Parathyroid adenoma (tissue), 2 donors: ENCODE data around the gene OPHN1.

Experiments
- H2AFZ ChIP-seq: fragments of 300-600 bp; sonication (generic); one replicate; pipeline ENCODE4 v1.7.0; 2017; ENCODE audit warnings: antibody characterized with exemption, mild to moderate bottlenecking
- H3K27ac ChIP-seq: fragments of 300-600 bp; sonication (generic); one replicate; pipeline ENCODE4 v1.7.0; 2017
- H3K27me3 ChIP-seq: fragments of 300-600 bp; sonication (generic); one replicate; pipeline ENCODE4 v1.7.0; 2017; ENCODE audit warnings: low read length; ENCODE audit not compliant: control insufficient read depth, insufficient read depth
- H3K36me3 ChIP-seq: fragments of 300-600 bp; sonication (generic); one replicate; pipeline ENCODE4 v1.7.0; 2017; ENCODE audit warnings: low read length; ENCODE audit not compliant: control insufficient read depth, insufficient read depth
- H3K4me1 ChIP-seq: fragments of 300-600 bp; sonication (generic); one replicate; pipeline ENCODE4 v1.7.0; 2017; ENCODE audit warnings: control low read depth
- H3K4me2 ChIP-seq: fragments of 300-600 bp; sonication (generic); one replicate; pipeline ENCODE4 v1.7.0; 2017; ENCODE audit warnings: low read length
- H3K4me3 ChIP-seq: fragments of 300-600 bp; sonication (generic); one replicate; pipeline ENCODE4 v1.7.0; 2017; ENCODE audit warnings: low read depth, low read length
- H3K79me2 ChIP-seq: fragments of 300-600 bp; sonication (generic); one replicate; pipeline ENCODE4 v1.7.0; 2017; ENCODE audit warnings: control low read depth
- H3K9ac ChIP-seq: fragments of 300-600 bp; sonication (generic); one replicate; pipeline ENCODE4 v1.7.0; 2017; ENCODE audit warnings: mild to moderate bottlenecking
- H3K9me3 ChIP-seq: fragments of 300-600 bp; sonication (generic); one replicate; pipeline ENCODE4 v1.7.0; 2017; ENCODE audit warnings: low read length; ENCODE audit not compliant: control insufficient read depth
- TF ChIP-seq, protein P1 (sequence below): fragments of 300-600 bp; sonication (generic); IDR thresholded peaks from one replicate; pipeline ENCODE4 v1.7.0; 2017; ENCODE audit warnings: antibody characterized with exemption, mild to moderate bottlenecking
- donor health status: primary hyperparathyroidism.

OPHN1 gene

GRCh38 chrX:68175562-68175961, 257.7 kb downstream of the OPHN1 start:
- Histone ChIP-seq H3K79me2 (no peaks in the 10 kb centered on the region), H3K4me1 (no peaks in the 10 kb centered on the region), H3K27me3 (no peaks in the 10 kb centered on the region), H3K27ac (no peak overlapping the region), H3K36me3 (no peaks in the 10 kb centered on the region), H3K4me2 (no peak overlapping the region), H3K9me3 (no peaks in the 10 kb centered on the region), H2AFZ (no peak overlapping the region), H3K9ac (no peak overlapping the region), H3K4me3 (no peak overlapping the region)
- TF ChIP-seq, protein P1, sequence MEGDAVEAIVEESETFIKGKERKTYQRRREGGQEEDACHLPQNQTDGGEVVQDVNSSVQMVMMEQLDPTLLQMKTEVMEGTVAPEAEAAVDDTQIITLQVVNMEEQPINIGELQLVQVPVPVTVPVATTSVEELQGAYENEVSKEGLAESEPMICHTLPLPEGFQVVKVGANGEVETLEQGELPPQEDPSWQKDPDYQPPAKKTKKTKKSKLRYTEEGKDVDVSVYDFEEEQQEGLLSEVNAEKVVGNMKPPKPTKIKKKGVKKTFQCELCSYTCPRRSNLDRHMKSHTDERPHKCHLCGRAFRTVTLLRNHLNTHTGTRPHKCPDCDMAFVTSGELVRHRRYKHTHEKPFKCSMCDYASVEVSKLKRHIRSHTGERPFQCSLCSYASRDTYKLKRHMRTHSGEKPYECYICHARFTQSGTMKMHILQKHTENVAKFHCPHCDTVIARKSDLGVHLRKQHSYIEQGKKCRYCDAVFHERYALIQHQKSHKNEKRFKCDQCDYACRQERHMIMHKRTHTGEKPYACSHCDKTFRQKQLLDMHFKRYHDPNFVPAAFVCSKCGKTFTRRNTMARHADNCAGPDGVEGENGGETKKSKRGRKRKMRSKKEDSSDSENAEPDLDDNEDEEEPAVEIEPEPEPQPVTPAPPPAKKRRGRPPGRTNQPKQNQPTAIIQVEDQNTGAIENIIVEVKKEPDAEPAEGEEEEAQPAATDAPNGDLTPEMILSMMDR = no peak

DNA sequence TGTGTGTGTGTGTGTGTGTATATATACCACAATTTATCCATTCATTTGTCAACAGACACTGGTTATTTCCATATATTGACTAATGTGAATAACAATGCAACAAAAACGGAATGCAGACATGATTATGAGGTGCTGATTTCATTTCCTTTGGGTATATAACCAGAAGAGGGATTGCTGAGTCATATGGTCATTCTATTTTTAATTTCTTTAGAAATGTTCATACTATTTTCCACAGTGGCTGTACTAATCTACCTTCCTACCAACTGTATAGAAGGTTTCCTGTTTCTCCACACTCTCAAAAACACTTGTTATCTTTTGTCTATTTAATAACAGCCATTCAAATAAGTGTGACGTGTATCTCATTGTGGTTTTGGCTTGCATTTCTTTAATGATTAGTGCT, 269.9 kb downstream of the OPHN1 start:
- H3K36me3 ChIP-seq = no peaks in the 10 kb centered on the region
- no peaks in the 10 kb centered on the region for H3K79me2 ChIP-seq

GRCh38 chrX:68147848-68148247, 285.4 kb downstream of the OPHN1 start:
- no peak overlapping the region for H3K4me3 ChIP-seq

More for the DNA sequence above, 269.9 kb downstream of the OPHN1 start:
- H3K4me3 ChIP-seq = no peak overlapping the region
- no peak overlapping the region for H3K4me2 ChIP-seq
- H3K27me3 ChIP-seq = no peaks in the 10 kb centered on the region
- no peak overlapping the region for H3K9ac ChIP-seq
- no peak overlapping the region for H3K27ac ChIP-seq
- no peaks in the 10 kb centered on the region for H3K4me1 ChIP-seq
- TF ChIP-seq, protein P1 = no peak
- H2AFZ ChIP-seq = no peak overlapping the region
- no peaks in the 10 kb centered on the region for H3K9me3 ChIP-seq

GRCh38 chrX:68146054-68146453, 287.2 kb downstream of the OPHN1 start:
- Histone ChIP-seq H3K9me3 (no peaks in the 10 kb centered on the region), H3K4me1 (no peaks in the 10 kb centered on the region), H3K27me3 (no peaks in the 10 kb centered on the region), H3K27ac (no peak overlapping the region), H3K79me2 (no peaks in the 10 kb centered on the region), H3K4me2 (no peak overlapping the region), H2AFZ (no peak overlapping the region), H3K4me3 (no peak overlapping the region), H3K9ac (no peak overlapping the region), H3K36me3 (no peaks in the 10 kb centered on the region)
- TF ChIP-seq, protein P1 = no peak

More at GRCh38 chrX:68147848-68148247, 285.4 kb downstream of the OPHN1 start:
- no peak overlapping the region for H3K27ac ChIP-seq
- no peak overlapping the region for H3K4me2 ChIP-seq
- no peaks in the 10 kb centered on the region for H3K27me3 ChIP-seq
- no peaks in the 10 kb centered on the region for H3K9me3 ChIP-seq
- no peaks in the 10 kb centered on the region for H3K79me2 ChIP-seq
- TF ChIP-seq, protein P1 = no peak
- no peak overlapping the region for H3K9ac ChIP-seq
- no peaks in the 10 kb centered on the region for H3K36me3 ChIP-seq
- no peaks in the 10 kb centered on the region for H3K4me1 ChIP-seq
- no peak overlapping the region for H2AFZ ChIP-seq

DNA sequence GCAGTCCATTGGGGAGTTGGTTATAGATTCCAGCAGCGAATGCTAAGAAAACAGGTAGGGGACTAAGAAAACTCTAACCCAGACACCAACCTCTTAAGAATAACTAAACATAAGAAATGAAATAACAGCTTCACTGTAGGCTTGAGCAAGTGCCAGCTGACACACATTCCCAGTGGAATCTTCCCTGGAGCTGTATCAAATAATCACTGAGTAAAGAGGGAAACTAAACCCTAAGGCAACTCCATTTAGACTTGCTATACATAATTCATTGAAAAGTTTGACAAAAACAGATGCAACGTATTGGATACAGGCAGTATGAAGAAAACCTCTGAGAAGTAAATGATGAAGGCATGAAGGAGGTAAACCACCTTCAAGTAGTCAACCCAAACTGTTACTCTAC, 293.5 kb downstream of the OPHN1 start:
- H3K4me2 ChIP-seq = no peak overlapping the region
- H3K79me2 ChIP-seq = no peaks in the 10 kb centered on the region
- no peak overlapping the region for H3K4me3 ChIP-seq
- no peak overlapping the region for H2AFZ ChIP-seq
- no peaks in the 10 kb centered on the region for H3K27me3 ChIP-seq
- no peaks in the 10 kb centered on the region for H3K4me1 ChIP-seq
- H3K9ac ChIP-seq = no peak overlapping the region
- H3K27ac ChIP-seq = no peak overlapping the region
- H3K36me3 ChIP-seq = no peaks in the 10 kb centered on the region
- H3K9me3 ChIP-seq = no peaks in the 10 kb centered on the region
- TF ChIP-seq, protein P1 = no peak
